Frontal cortex (tissue), 4 donors: ENCODE results near the gene BPIFB3. TPM values are rescaled to one million over a fixed set of nuclear protein-coding genes. Genes with fewer than 3 reads are reported as not detected.
"Not testable (repeated sequence)": the region's sequence is repeated elsewhere in the genome, so short reads cannot be mapped to it uniquely, and the experiment has no call there.

Experiments
- DNase-seq, 2 donors: peaks; one replicate each; pipeline ENCODE4 v3.0.0; 2012; ENCODE audit warnings: low spot score in 2 of 2
- FAIRE-seq: peaks from 2 replicates; lab custom pipeline; 2012; peaks lifted over from hg19 to GRCh38; lab: Jason Lieb, UNC
- total RNA-seq: library from RNA; depleted of rRNA; stranded (reverse); fragments of >200 nt; gene quantifications from one replicate; pipeline ENCODE4 v1.2.3, GENCODE V29; 2014
- donor health status: control.
- donor health status: control.
- donor health status: control.

Gene BPIFB3
- total RNA-seq, 1 donor from 2014 or later = not detected

DNA sequence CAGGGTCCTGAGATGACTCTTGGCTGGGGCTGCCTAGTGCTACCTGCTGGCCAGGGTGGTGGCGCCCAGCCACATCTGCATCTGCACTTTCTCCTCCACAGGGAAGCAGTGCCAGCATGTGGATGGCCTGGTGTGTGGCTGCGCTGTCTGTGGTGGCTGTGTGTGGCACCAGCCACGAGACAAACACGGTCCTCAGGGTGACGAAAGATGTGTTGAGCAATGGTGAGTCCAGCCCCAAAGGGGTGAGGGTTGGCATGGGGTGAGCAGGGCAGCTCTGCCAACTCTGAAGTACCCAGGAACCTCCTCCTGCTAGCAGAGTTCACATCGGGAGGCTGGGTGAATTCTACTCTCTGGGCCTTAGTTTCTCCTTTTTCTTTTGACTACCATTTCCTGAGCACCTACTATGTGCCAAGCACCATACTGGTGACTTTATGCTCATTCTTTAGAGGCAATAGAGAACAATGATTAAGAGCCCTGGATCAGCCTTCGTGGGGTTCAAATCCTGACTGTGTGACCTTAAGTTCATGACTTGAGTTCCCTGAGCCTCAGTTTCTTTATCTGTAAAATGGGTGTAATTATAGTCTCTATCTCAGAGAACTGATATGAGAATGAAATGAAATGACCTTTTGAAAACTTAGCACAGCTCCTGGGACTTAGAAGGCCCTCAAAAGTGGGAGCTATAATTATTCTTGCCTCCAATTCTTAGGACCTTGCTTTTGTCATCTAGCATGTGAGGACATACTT lies 27.9 kb downstream of the BPIFB3 start:
- DNase-seq (no peak), FAIRE-seq (no peak)

GRCh38 chr20:33082546-33082945 lies 28.8 kb downstream of the BPIFB3 start:
- DNase-seq = no peak

DNA sequence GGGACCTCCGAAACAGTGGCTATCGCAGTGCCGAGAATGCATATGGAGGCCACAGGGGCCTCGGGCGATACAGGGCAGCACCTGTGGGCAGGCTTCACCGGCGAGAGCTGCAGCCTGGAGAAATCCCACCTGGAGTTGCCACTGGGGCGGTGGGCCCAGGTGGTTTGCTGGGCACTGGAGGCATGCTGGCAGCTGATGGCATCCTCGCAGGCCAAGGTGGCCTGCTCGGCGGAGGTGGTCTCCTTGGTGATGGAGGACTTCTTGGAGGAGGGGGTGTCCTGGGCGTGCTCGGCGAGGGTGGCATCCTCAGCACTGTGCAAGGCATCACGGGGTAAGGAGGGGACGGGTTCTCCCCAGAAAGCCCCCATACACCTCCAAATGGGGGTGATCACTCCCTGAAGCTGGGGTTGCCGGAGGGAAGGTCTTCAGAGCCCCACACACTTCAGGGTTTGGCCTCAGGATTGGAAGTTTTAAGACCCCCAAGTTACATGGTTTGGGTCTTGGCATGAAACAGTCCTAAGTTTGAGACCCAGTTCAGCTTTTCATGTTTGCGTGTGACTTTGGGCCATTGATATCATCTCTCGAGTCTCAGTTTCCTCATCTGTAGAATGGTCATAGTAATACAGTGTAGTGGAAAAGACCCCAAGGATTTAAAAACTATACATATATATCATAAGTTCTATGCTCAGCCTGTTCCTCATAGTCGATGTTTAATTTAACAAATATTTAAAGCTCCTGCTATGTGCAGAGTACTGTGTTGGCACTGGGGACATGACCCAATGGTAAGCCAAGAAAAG lies 30.0 kb downstream of the BPIFB3 start:
- no peak for DNase-seq
- no peak for FAIRE-seq

More at GRCh38 chr20:33082546-33082945, 28.8 kb downstream of the BPIFB3 start:
- FAIRE-seq = no peak

DNA sequence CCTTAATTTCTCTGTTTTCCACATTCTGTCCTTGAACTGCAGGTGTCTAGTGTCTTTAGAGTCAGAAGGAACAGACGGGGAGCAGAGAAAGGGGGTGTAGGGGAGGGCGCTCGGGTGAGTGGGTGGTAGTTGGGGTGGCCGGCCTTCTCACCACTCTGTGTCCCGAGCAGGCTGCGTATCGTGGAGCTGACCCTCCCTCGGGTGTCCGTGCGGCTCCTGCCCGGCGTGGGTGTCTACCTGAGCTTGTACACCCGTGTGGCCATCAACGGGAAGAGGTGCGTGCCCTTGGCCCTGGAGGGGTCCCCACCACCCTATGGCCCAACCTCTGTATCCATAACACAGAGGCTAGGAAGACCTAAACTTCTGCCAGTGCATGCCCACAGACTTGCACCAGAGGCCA lies 31.0 kb downstream of the BPIFB3 start:
- DNase-seq (no peak), FAIRE-seq (no peak)

GRCh38 chr20:33086052-33086722 lies 32.5 kb downstream of the BPIFB3 start:
- DNase-seq (no peak), FAIRE-seq (no peak)

DNA sequence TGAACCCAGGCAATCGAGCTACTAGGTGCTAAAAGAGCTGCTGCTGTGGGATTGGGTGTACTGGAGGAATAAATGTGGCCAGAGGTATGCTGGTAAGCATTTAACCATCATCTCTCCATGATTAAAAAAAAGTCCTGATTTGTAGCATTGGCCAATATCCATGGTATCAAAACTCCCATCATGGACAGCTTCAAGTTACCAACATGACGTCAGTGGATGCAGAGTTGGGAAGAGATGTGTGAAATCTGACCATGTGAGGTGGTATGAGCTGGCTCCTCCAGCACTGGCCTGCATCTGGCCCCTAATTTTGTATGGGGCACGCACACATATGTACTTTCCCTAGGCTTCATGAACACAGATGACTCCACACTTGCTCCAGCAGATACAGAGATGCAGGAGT lies 37.4 kb downstream of the BPIFB3 start:
- DNase-seq = no peak
- FAIRE-seq = no peak

DNA sequence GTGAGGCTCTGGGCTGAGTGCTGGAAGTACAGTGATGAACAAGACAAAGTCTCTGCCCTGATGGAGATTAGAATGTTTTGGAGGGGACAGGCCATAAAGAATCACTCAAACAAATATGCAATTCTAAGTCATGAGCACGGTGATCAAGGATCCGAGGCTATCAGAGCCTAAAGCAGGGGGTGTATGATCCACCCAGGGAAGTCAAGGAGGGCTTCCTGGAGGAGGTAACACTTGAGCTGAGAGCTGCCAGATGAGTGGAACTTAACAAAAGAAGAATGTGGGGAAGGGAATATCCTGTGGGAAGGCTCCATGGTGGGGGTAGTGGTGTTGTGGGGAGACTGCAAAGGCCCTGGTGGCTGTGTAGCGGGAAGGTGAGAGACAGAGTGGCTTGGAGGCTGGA lies 38.0 kb downstream of the BPIFB3 start:
- no peak for FAIRE-seq
- no peak for DNase-seq

GRCh38 chr20:33092361-33092760 lies 38.7 kb downstream of the BPIFB3 start:
- FAIRE-seq = no peak
- no peak for DNase-seq

- DNase-seq (no peak), FAIRE-seq (no peak)
Measured at GRCh38 chr20:33093074-33093473, 39.4 kb downstream of the BPIFB3 start.

- FAIRE-seq = no peak
- DNase-seq = no peak
Measured at GRCh38 chr20:33093582-33093981, 39.9 kb downstream of the BPIFB3 start.

GRCh38 chr20:33095249-33095648 lies 41.5 kb downstream of the BPIFB3 start:
- DNase-seq = no peak
- FAIRE-seq = no peak

- peak; percentile 70 for FAIRE-seq
- DNase-seq = peak; percentile 68 to 80
Measured at GRCh38 chr20:33095902-33096584, 42.3 kb downstream of the BPIFB3 start.

DNA sequence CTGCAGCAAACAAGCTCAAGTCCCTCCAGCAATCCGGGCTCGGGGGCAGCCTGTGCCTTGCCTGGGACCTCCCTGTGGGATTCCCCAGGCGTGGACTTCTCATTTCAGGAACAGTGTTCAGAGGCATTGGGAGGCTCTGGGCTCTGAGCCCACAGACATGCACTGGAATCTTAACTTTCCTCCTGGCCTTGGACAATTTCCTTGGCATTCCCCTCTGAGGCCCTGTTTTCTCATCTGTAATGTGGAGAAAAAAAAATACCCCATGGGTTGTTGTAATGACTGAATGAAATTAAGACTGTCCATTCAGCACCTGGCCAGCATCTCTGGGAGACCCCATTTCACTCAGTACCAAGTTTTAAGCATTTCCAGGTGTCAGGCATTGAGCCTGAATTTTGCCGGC lies 43.3 kb downstream of the BPIFB3 start:
- FAIRE-seq = no peak

DNA sequence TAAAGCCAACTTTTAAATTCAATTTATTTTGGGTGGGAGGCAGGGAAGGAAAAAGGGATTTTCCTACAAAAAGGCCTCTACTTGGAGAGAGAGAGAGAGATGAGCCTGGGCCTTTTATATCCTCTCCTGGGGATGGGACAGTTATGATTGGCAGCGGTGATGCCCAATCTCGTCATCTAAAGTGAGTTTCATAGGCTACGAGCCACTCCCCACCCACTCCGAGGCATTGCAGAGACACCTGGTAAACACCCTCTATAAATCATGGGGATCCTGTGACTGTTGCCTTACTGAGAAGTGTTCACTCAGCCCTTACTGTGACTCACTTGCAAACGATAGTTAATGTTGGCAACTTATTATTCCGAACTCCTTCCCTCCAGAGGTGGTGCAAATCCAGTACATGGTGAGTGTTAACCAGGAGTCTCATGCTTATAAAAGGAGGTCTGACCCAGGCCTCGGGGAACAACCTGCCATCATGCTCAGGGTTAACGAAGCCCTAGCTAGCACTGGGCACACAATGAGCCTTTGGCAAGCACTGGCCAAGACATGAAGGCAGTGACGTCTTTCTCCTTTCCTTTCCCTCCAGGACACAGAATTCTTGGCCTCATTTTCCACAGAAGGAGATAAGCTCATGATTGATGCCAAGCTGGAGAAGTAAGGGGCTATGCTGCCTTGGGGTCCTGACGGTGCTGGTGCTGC lies 46.3 kb downstream of the BPIFB3 start:
- DNase-seq (no peak), FAIRE-seq (no peak)

More for the DNA sequence above, 43.3 kb downstream of the BPIFB3 start:
- no peak for DNase-seq

DNA sequence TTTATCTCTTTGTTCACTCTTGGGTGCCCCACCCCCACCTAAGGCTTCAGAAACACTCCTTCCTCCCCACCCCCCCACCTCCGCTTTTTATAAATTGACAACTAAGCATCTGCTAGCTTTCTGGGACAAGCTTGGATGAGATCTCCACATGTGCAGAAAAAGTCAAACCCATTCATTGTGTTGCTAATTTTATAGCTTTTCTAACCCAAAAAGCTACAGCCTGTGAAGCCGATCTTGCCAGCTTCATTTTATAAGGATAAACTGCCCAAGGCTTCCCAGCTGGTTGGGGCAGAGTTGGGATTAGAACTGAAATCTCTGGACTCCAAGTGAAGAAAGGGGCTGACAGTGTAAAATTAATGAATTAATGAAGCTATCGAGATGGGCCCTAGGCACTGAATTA lies 49.9 kb downstream of the BPIFB3 start:
- no peak for DNase-seq
- no peak for FAIRE-seq

- FAIRE-seq (no peak), DNase-seq (no peak)
Measured at GRCh38 chr20:33104336-33104735, 50.6 kb downstream of the BPIFB3 start.

GRCh38 chr20:33105316-33105924 lies 51.7 kb downstream of the BPIFB3 start:
- DNase-seq (no peak), FAIRE-seq (no peak)

GRCh38 chr20:33106058-33106620 lies 52.4 kb downstream of the BPIFB3 start:
- not testable (repeated sequence) for FAIRE-seq, DNase-seq

DNA sequence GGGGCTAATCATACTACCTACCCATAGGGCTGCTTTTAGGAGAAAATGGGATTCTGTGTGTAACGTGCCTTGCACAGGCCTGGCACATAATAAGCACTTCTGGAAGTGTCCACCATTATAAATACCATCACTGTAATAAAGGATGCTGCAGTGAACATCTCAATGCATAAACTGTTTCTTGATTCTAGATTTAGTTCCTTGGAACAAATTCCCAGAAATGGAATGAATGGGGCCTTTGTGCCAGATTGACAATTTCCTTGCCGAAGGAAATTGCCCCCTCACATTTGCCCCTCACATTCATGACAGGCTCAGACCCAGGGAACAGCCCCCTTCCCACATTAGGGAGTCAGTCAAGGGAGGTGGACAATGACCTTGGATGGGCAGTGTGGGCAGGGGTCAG lies 55.0 kb downstream of the BPIFB3 start:
- FAIRE-seq (no peak), DNase-seq (no peak)
